GM18907 (cell line): ENCODE measurements around the gene GPC6.

Experiments used
- ATAC-seq: cut with Tn5 transposase; IDR thresholded peaks from one replicate; pipeline ENCODE4 v1.9.1; 2021; ENCODE audit warnings: mild to moderate bottlenecking, moderate library complexity; ENCODE audit not compliant: unreplicated experiment

GPC6 gene

GRCh38 chr13:93727211-93728141 lies 500.9 kb downstream of the GPC6 start:
- no peak for ATAC-seq

DNA sequence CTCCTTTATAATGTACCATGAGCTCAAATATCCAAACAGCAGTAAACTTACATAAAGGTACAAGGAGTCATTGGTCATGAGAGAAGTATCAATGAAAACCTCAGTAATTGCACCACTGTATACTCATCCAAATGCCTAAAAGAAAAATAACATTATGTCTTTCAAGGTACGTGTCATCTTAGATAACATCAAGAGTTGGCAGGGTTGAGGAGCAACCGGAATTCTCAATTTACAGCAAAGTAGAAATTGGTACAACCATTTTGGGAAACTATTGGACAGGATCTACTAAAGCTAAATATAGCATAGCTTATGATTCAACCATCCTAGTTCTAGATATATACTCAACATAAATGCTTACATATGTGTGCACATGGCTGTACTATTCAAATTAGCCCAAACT lies 502.8 kb downstream of the GPC6 start:
- ATAC-seq: no peak

GRCh38 chr13:93730780-93731179 lies 504.2 kb downstream of the GPC6 start:
- no peak for ATAC-seq

DNA sequence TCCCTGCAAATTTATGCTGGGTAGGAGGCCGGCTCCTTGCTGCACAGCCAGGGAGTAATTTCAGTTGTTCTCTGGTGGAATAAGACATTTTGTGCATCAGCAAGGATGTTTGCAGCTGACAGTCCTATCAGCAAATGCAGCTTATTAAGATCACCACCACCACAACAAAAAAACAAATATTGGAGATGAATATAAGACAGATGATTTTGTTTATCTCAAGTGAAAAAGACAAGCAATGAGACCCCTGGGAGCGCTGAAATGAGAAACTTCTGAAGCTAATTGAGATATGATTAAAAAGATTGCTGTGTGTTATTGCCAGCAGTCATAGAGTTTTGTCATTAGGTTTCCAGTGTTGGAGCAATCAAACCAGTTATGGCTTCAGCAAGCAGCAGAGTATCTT lies 505.6 kb downstream of the GPC6 start:
- no peak for ATAC-seq

DNA sequence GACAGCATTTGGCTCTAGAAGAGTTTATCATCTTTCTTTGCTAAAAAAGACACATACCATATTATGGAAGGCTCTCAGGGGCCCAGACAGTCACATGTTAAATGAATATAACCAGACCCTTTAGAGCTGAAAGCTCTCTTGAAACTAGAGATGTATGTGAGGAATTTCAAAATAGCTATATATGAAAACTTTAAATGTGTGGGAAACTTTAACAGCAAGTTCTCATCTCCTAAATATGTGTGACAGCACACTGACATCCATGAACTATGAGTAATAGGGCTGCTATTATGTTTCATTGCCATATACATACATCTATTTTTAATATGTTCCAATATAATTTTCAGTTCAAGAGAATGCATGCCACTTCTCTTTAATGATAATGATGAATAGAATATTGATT lies 509.5 kb downstream of the GPC6 start:
- ATAC-seq: no peak

GRCh38 chr13:93736909-93737308 lies 510.3 kb downstream of the GPC6 start:
- ATAC-seq: no peak

- ATAC-seq: no peak
These were observed 513.7 kb downstream of the GPC6 start for GRCh38 chr13:93740334-93740733.

DNA sequence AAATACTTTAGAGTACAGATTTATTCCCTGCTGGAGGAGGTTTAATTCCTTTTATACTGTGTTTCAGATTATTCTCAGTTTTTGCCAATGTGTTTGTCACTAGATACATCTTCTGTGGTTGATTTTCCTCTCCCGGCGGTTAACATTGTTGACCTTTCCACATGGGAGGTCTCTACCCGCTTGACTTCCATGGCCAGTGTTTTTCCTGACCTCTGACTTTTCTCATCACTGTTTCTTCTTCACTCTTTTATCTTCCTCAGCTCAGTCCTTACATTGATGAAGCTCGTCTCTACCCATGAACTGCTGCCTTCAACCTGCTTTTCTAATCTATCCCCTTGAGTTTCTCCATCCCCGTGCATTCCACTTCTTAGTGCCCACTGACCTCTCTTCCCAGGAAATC lies 517.4 kb downstream of the GPC6 start:
- ATAC-seq: no peak

- no peak for ATAC-seq
These were observed 518.3 kb downstream of the GPC6 start for GRCh38 chr13:93744886-93745285.

- ATAC-seq: no peak
These were observed 519.3 kb downstream of the GPC6 start for GRCh38 chr13:93745884-93746283.

- ATAC-seq: no peak
These were observed 520.0 kb downstream of the GPC6 start for GRCh38 chr13:93746589-93746988.

DNA sequence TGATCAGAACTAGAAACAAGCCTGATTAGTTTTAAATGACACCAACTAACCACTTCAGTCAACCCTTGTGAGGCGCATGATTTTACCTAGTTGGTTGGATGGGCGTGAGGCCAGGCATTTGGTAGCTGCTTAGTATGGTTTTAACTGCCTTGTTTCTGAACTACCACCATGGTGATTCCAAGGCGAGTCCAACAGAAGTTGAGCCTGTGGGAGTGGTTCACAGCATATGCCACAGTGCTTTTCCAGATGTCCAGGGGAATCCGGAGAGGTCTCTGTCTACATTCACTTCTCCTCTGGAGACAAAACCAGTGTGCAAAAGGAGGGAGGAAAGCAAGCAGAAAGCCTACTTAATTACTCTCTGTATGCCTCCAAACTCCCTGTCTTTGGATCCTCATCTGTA lies 524.1 kb downstream of the GPC6 start:
- ATAC-seq: no peak

GRCh38 chr13:93751117-93751516 lies 524.5 kb downstream of the GPC6 start:
- ATAC-seq: no peak

GRCh38 chr13:93752541-93752940 lies 525.9 kb downstream of the GPC6 start:
- ATAC-seq: no peak

DNA sequence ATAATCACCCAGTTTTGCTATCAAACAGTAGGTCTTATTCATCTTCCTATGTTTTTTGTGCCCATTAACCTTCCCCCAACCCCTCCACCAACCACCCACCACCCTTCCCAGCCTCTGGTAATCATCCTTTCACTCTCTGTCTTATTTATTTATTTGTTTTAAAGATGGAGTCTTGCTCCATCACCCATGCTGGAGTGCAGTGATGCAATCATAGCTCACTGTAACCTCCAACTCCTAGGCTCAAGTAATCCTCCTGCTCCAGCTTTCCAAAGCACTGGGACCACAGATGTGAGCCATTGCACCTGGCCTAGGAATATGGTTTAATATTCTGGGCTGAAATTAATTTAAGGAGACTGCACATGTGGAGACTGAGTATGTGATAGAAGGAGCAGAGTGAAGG lies 527.0 kb downstream of the GPC6 start:
- no peak for ATAC-seq

- ATAC-seq: no peak
These were observed 528.7 kb downstream of the GPC6 start for GRCh38 chr13:93755341-93755740.

DNA sequence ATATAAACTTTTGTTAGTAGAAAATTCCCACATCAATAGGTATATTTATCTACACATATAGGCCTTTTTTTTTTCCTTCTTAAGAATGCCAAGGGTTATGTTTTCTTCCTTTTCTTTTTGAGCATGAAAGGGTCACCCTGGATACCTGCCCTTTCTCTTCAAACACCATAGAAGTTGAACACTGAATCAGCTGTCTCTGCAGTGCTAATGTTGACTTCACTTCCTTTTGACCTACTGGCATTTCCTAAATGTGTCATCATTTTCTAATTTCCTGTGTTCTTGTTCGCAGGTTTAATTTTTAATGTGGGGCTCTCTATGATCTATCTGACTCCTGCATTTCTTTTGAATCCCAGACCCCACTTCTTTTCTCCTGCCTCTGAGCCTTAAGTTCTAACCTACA lies 532.0 kb downstream of the GPC6 start:
- no peak for ATAC-seq

DNA sequence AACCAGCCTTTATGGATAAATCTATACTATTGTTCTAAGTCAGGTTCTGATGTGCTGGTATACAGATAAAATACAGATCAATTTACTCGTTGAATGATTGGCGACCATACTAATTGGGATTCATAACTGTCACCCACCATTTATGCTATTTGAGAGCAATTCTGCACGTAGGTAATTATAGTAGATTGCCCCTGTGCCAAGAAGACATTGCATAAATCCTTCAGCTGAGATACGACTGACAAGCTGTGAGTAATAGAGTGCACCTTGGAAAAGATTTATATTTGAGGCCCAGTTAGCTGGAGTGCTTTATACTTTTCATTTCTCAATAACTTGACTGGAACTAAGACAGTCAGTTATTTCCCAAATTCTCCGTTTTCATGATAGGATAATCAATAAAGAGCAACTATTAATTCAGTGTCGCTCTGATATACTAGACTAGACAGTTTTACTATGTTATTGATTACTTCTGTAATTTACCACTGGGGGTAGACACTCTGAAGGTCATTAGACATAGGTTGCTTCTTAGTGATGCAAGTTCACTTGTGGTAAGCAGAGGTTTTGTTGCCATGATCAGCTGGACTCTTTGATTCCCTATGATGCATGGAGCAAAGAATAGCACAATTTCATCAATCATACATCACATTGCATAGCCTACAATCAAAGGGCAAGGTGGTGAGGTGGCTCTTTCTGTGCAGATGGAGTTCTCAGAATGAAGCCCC lies 536.3 kb downstream of the GPC6 start:
- ATAC-seq: no peak

GRCh38 chr13:93765062-93765461 lies 538.5 kb downstream of the GPC6 start:
- ATAC-seq: no peak

DNA sequence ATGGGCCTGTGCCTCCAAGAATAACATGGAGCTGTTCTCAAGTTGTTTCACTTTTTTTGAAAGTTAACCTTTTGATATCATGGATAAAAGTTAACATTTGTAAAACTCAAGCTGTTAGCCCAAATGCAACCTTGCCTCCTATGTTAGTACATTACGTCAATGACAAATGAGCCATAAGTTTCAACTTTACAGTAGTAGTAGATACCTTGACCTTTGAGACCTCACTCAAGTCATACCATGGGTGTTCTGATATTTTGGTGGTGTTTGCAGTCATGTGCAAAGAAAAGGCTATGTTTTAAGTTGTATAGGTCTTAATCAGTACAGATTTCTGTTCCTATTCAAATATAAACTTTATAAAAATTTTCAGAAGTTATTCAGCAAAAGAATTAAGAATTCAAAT lies 539.2 kb downstream of the GPC6 start:
- ATAC-seq: no peak

- ATAC-seq: no peak
These were observed 540.1 kb downstream of the GPC6 start for GRCh38 chr13:93766719-93767118.
